Measurements from ENCODE around the gene COQ8A. TPM values are rescaled to one million over a fixed set of nuclear protein-coding genes. Genes with fewer than 3 reads are reported as not detected.
A peak's percentile ranks its signal among the peaks of the same experiment; 100 is the strongest.

The COQ8A gene
- total RNA-seq, 1 experiment from 2014 or later = 35.3 TPM

DNA sequence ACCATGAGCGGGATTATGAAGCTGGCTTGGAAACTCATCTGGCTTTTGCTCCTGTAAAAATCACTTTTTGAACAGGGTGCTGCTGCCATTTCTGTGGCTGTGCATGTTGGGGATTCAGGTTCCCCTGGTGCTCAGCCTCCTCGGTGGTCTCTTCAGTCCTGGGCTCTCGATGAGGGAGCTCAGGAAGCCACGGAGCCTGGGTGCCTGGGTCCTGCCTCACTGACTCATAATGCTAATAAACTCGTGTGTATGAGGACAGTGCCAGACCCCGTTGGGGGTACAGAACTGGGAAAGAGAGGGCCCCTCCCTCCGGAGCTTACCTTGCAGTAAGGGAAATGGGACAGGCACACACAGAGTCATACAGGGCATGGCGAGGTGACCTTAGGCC, 5.8 kb downstream of the COQ8A start (continued):
- TF ChIP-seq, protein P1, sequence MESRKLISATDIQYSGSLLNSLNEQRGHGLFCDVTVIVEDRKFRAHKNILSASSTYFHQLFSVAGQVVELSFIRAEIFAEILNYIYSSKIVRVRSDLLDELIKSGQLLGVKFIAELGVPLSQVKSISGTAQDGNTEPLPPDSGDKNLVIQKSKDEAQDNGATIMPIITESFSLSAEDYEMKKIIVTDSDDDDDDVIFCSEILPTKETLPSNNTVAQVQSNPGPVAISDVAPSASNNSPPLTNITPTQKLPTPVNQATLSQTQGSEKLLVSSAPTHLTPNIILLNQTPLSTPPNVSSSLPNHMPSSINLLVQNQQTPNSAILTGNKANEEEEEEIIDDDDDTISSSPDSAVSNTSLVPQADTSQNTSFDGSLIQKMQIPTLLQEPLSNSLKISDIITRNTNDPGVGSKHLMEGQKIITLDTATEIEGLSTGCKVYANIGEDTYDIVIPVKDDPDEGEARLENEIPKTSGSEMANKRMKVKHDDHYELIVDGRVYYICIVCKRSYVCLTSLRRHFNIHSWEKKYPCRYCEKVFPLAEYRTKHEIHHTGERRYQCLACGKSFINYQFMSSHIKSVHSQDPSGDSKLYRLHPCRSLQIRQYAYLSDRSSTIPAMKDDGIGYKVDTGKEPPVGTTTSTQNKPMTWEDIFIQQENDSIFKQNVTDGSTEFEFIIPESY (IDR thresholded peaks at IDR 0.05; ENCODE audit: extremely low read depth, insufficient replicate concordance, low read length) = no peak
- TF ChIP-seq RAD21 (IDR thresholded peaks at IDR 0.05; ENCODE audit: low read depth) (no peak), FOSL1 (IDR thresholded peaks at IDR 0.05; ENCODE audit: low read depth) (no peak), EZH2 (IDR thresholded peaks at IDR 0.05) (no peak), CBX3 (IDR thresholded peaks at IDR 0.05; ENCODE audit: low read depth) (no peak), ZNF274 (IDR thresholded peaks at IDR 0.05; ENCODE audit: low read depth, low read length) (no peak), EZH2phosphoT487 (IDR thresholded peaks at IDR 0.05; ENCODE audit: borderline replicate concordance) (no peak)
- TF ChIP-seq, protein P2, sequence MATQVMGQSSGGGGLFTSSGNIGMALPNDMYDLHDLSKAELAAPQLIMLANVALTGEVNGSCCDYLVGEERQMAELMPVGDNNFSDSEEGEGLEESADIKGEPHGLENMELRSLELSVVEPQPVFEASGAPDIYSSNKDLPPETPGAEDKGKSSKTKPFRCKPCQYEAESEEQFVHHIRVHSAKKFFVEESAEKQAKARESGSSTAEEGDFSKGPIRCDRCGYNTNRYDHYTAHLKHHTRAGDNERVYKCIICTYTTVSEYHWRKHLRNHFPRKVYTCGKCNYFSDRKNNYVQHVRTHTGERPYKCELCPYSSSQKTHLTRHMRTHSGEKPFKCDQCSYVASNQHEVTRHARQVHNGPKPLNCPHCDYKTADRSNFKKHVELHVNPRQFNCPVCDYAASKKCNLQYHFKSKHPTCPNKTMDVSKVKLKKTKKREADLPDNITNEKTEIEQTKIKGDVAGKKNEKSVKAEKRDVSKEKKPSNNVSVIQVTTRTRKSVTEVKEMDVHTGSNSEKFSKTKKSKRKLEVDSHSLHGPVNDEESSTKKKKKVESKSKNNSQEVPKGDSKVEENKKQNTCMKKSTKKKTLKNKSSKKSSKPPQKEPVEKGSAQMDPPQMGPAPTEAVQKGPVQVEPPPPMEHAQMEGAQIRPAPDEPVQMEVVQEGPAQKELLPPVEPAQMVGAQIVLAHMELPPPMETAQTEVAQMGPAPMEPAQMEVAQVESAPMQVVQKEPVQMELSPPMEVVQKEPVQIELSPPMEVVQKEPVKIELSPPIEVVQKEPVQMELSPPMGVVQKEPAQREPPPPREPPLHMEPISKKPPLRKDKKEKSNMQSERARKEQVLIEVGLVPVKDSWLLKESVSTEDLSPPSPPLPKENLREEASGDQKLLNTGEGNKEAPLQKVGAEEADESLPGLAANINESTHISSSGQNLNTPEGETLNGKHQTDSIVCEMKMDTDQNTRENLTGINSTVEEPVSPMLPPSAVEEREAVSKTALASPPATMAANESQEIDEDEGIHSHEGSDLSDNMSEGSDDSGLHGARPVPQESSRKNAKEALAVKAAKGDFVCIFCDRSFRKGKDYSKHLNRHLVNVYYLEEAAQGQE (IDR thresholded peaks at IDR 0.05; ENCODE audit: low read depth) = no peak

DNA sequence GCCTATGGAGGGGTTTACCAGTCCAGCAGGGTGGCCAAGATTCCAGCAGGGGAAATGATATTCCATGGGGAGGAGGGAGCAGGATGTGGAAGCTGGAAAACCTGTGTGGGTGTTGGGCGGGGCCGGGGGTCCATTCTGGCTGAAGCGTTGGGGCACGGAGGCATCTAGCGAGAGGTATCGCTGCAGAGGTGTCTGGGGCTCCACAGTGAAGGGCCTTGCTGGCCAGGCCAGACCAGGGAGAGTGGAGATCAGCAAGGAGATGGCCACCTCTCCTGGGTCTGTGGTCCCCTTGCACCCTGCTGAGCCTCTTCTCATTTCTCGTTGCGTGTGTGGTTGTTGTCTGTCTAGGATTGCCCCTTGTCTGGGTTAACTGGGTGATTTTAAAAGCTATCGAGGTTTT, 6.2 kb downstream of the COQ8A start:
- Histone ChIP-seq H3K4me1 (ENCODE audit: control insufficient read depth in 1 of 2, insufficient read depth in 2 of 2, low read length in 2 of 2) (peaks cover 0 to 6% of the 10 kb centered on the region in 2 experiments; a peak in 2 of 4 replicates), H3K36me3 (ENCODE audit: control insufficient read depth in 1 of 2, insufficient read depth in 2 of 2, low read length in 2 of 2) (no peaks in the 10 kb centered on the region), H3K9ac (ENCODE audit: low read length) (no peak overlapping the region), H3K9me2 (ENCODE audit: insufficient read depth) (no peaks in the 10 kb centered on the region), H3K4me3 (replicated peaks in 1 of 2; ENCODE audit: low read depth in 1 of 2, low read length in 2 of 2) (no peak overlapping the region), H3K27me3 (ENCODE audit: insufficient read depth, low read length) (no peaks in the 10 kb centered on the region), H3K79me2 (ENCODE audit: insufficient read depth, low read length) (peaks cover 15% of the 10 kb centered on the region; the same call in 1 of the 2 replicates), H4K20me1 (ENCODE audit: insufficient read depth) (no peaks in the 10 kb centered on the region), H3K4me2 (ENCODE audit: low read length) (no peak overlapping the region), H2AFZ (ENCODE audit: low read depth, low read length, poor library complexity, severe bottlenecking) (no peak overlapping the region), H3K27ac (ENCODE audit: low read depth, low read length) (no peak overlapping the region), H3K9me3 (ENCODE audit: control insufficient read depth in 1 of 2, insufficient read depth in 1 of 2, low read depth in 1 of 2, low read length in 2 of 2) (no peaks in the 10 kb centered on the region)
- ATAC-seq (no peak), DNase-seq (ENCODE audit: low read depth, low spot score) (no peak)
- no TSS peak for BruUV-seq (replicated peaks)
- intact Hi-C loops (cut with micrococcal nuclease) = no loop called here
- TF ChIP-seq ZFX (IDR thresholded peaks at IDR 0.05) (0 out of 2 replicates have a peak, but pooled peaks have one; percentile 8), POLR2A (IDR thresholded peaks at IDR 0.05; ENCODE audit: borderline replicate concordance, extremely low read depth, insufficient read depth, insufficient read length) (no peak)
- ChIA-PET CTCF (no interaction called here), RAD21 (ENCODE audit: low non-redundant PET in 1 of 2, low total read pairs in 2 of 2, uncharacterized antibody in 2 of 2, unreplicated experiment in 2 of 2) (no interaction called here), POLR2A (no interaction called here)
